PFSK-1 (cell line): ENCODE measurements around the gene KLHL2.

ENCODE experiments used
- FOXP2 ChIP-seq: optimal IDR thresholded peaks from 2 replicates; pipeline ENCODE3; 2011; ENCODE audit warnings: borderline replicate concordance, control low read depth, inconsistent platforms; ENCODE audit not compliant: insufficient read depth; ENCODE audit errors: extremely low read length, extremely low read depth
- POLR2AphosphoS5 ChIP-seq: IDR thresholded peaks from 2 replicates; pipeline ENCODE4 v1.6.1; 2012; ENCODE audit warnings: low read depth, mild to moderate bottlenecking, control low read depth, low read length, moderate library complexity
- REST ChIP-seq, 2 experiments: IDR thresholded peaks; 2 replicates each; pipeline versions ENCODE4 v1.6.1 to v1.8.0; 2011 to 2012; ENCODE audit warnings: low read depth in 2 of 2, low read length in 2 of 2, control low read depth in 1 of 2, inconsistent platforms in 1 of 2, mild to moderate bottlenecking in 1 of 2, moderate library complexity in 1 of 2; ENCODE audit not compliant: insufficient read depth in 1 of 2
- SIN3A ChIP-seq: IDR thresholded peaks from 2 replicates; pipeline ENCODE4 v1.6.1; 2012; ENCODE audit warnings: mild to moderate bottlenecking, low read length, moderate library complexity, borderline replicate concordance; ENCODE audit not compliant: insufficient read depth
- TAF1 ChIP-seq: IDR thresholded peaks from 2 replicates; pipeline ENCODE4 v1.6.1; 2012; ENCODE audit warnings: low read length, control low read depth, borderline replicate concordance; ENCODE audit not compliant: insufficient read depth

Gene KLHL2

GRCh38 chr4:165185448-165185847 lies 21.9 kb upstream of the KLHL2 start:
- TF ChIP-seq POLR2AphosphoS5 (no peak), REST (IDR thresholded peaks at IDR 0.05; ENCODE audit: insufficient read depth in 1 of 2, low read depth in 2 of 2, low read length in 2 of 2) (no peak), TAF1 (no peak), FOXP2 (no peak), SIN3A (no peak)

GRCh38 chr4:165190591-165191347 lies 16.6 kb upstream of the KLHL2 start:
- no peak for TF ChIP-seq SIN3A
- TF ChIP-seq POLR2AphosphoS5: no peak
- no peak for TF ChIP-seq TAF1
- no peak for TF ChIP-seq FOXP2
- no peak for TF ChIP-seq REST (IDR thresholded peaks at IDR 0.05; ENCODE audit: insufficient read depth in 1 of 2, low read depth in 2 of 2, low read length in 2 of 2)

GRCh38 chr4:165191348-165191656 lies 16.1 kb upstream of the KLHL2 start:
- TF ChIP-seq FOXP2 (no peak), REST (IDR thresholded peaks at IDR 0.05; ENCODE audit: insufficient read depth in 1 of 2, low read depth in 2 of 2, low read length in 2 of 2) (no peak), SIN3A (no peak), TAF1 (no peak), POLR2AphosphoS5 (no peak)

DNA sequence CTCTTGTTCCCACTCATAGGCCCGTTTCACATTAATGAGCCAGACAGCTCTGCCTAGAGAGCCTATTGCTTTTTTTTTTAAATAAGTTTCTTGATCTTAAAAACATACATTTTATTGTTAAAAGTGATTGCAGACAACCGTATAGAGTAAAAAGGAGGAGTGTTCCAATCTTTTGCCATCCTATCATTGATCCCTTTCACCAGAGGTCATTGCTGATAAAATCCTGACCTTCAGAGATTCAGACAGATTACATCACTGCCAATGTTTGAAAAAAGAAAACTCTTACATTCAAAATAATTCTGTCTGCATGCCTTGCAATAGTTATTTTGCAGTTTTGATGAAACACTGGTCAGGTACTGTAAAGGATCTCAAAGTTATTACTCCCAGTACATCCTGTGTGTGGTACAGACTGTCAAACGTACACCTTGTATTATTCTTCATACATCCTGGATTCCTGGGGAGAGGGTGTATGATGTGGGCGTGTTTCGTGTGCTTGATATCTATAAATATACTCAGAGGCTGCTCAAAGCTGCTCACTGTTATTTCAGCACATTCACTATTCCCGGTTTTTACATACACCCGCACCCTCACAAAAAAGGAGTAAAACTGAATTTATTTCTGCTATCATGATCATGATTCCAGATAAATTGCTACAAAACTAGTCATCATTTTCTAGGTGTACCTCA lies 15.4 kb upstream of the KLHL2 start:
- TF ChIP-seq POLR2AphosphoS5 (no peak), REST (IDR thresholded peaks at IDR 0.05; ENCODE audit: insufficient read depth in 1 of 2, low read depth in 2 of 2, low read length in 2 of 2) (no peak), SIN3A (no peak), FOXP2 (no peak), TAF1 (no peak)
